K562 (cell line): ENCODE results near the gene RNF167.

ENCODE experiments used
- CBX2 ChIP-seq: fragments of 200-600 bp; sonication (generic); IDR thresholded peaks from one replicate; pipeline ENCODE4 v1.6.1; 2012; ENCODE audit warnings: mild to moderate bottlenecking, low read length, inconsistent platforms; ENCODE audit not compliant: insufficient read depth, poor library complexity, severe bottlenecking
- CBX3 ChIP-seq, 2 experiments: IDR thresholded peaks; 1 replicate in 1 of 2; 2 replicates in 1 of 2; pipeline ENCODE4 v1.6.1; 2012; ENCODE audit warnings: inconsistent platforms in 2 of 2, low read length in 2 of 2, borderline replicate concordance in 1 of 2, control low read depth in 1 of 2
- EP300 ChIP-seq: IDR thresholded peaks from 2 replicates; pipeline ENCODE4 v1.6.1; 2012; ENCODE audit warnings: low read length, improper control_type of control experiment
- GABPA ChIP-seq: fragments of 200-800 bp; sonication (Bioruptor generic); conservative IDR thresholded peaks from 2 replicates; pipeline ENCODE4 v1.6.1; 2016; ENCODE audit warnings: low read depth, missing genetic modification characterization, missing compliant biosample characterization
- POLR2A ChIP-seq: fragments of 450-650 bp; conservative IDR thresholded peaks from 2 replicates; pipeline ENCODE4 v1.6.1; 2016
- RBM34 ChIP-seq: fragments of 200-400 bp; formaldehyde crosslinking; IDR thresholded peaks from 2 replicates; pipeline ENCODE4 v1.6.1; 2018; ENCODE audit warnings: low read length, borderline replicate concordance; ENCODE audit not compliant: insufficient read depth
- SMAD4 ChIP-seq: fragments of 250-450 bp; sonication (Bioruptor Pico); conservative IDR thresholded peaks from 2 replicates; pipeline ENCODE4 v1.8.0; 2021; ENCODE audit warnings: inconsistent platforms, mild to moderate bottlenecking, moderate library complexity
- U2AF2 ChIP-seq: fragments of 200-400 bp; formaldehyde crosslinking; optimal IDR thresholded peaks from 2 replicates; pipeline ENCODE3; 2017; ENCODE audit warnings: low read depth, mild to moderate bottlenecking, low read length
- YY1 ChIP-seq, 3 experiments: IDR thresholded peaks; 2 replicates each; pipeline ENCODE4 v1.6.1; 2011; ENCODE audit warnings: low read length in 2 of 3, mild to moderate bottlenecking in 2 of 3, moderate library complexity in 2 of 3, borderline replicate concordance in 1 of 3, control low read depth in 1 of 3, low read depth in 1 of 3; ENCODE audit not compliant: insufficient read depth in 3 of 3, insufficient replicate concordance in 2 of 3, control insufficient read depth in 1 of 3, insufficient read length in 1 of 3; ENCODE audit errors: extremely low read depth in 1 of 3
- ZNF561 ChIP-seq: fragments of 450-650 bp; formaldehyde crosslinking; conservative IDR thresholded peaks from 2 replicates; pipeline ENCODE4 v1.4.0; 2020; ENCODE audit warnings: mild to moderate bottlenecking, moderate library complexity
- TF ChIP-seq, protein P1 (sequence below), 3 experiments: IDR thresholded peaks in 2 of 3; conservative IDR thresholded peaks in 1 of 3; 2 replicates each; pipeline ENCODE4 v1.5.1; 2011 to 2012; ENCODE audit warnings: low read length in 3 of 3, mild to moderate bottlenecking in 3 of 3, control low read depth in 2 of 3, improper control_type of control experiment in 1 of 3, inconsistent platforms in 1 of 3, low read depth in 1 of 3, mixed read lengths in 1 of 3, moderate library complexity in 1 of 3; ENCODE audit not compliant: insufficient read depth in 2 of 3

DNA sequence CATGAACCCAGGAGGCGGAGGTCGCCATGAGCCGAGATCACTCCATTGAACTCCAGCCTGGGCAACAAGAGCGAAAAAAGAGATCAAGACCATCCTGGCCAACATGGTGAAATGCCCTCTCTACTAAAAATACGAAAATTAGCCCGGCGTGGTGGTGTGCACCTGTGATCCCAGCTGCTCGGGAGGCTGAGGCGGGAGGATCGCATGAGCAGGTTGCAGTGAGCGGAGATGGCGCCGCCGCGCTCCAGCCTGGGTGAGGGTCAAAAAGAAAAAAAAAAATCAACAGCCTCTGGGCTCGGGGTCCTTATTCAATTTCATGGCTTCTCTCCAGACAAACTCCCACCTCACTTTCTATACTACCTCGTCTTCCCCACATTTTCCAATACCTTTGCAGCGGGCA is 11.2 kb upstream of the RNF167 start:
- no peak for TF ChIP-seq SMAD4 (CRISPR knock-in tag)
- TF ChIP-seq, protein P1, sequence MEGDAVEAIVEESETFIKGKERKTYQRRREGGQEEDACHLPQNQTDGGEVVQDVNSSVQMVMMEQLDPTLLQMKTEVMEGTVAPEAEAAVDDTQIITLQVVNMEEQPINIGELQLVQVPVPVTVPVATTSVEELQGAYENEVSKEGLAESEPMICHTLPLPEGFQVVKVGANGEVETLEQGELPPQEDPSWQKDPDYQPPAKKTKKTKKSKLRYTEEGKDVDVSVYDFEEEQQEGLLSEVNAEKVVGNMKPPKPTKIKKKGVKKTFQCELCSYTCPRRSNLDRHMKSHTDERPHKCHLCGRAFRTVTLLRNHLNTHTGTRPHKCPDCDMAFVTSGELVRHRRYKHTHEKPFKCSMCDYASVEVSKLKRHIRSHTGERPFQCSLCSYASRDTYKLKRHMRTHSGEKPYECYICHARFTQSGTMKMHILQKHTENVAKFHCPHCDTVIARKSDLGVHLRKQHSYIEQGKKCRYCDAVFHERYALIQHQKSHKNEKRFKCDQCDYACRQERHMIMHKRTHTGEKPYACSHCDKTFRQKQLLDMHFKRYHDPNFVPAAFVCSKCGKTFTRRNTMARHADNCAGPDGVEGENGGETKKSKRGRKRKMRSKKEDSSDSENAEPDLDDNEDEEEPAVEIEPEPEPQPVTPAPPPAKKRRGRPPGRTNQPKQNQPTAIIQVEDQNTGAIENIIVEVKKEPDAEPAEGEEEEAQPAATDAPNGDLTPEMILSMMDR (IDR thresholded peaks at IDR 0.05 in 2 of 3, conservative IDR thresholded peaks at IDR 0.05 in 1 of 3; ENCODE audit: insufficient read depth in 2 of 3, low read depth in 1 of 3, low read length in 3 of 3): no peak
- TF ChIP-seq EP300: no peak
- TF ChIP-seq YY1 (IDR thresholded peaks at IDR 0.05; ENCODE audit: borderline replicate concordance in 1 of 3, control insufficient read depth in 1 of 3, extremely low read depth in 1 of 3, insufficient read depth in 3 of 3, insufficient read length in 1 of 3, insufficient replicate concordance in 2 of 3, low read depth in 1 of 3, low read length in 2 of 3): no peak
- TF ChIP-seq RBM34: no peak
- TF ChIP-seq ZNF561 (CRISPR knock-in tag): no peak
- TF ChIP-seq POLR2A: no peak
- TF ChIP-seq GABPA (tag): no peak
- TF ChIP-seq CBX3 (IDR thresholded peaks at IDR 0.05; ENCODE audit: borderline replicate concordance in 1 of 2, low read length in 2 of 2): no peak
- no peak for TF ChIP-seq CBX2
- no peak for TF ChIP-seq U2AF2
